A673 (cell line): ENCODE results near the gene TIGAR. TPM values are rescaled to one million over a fixed set of nuclear protein-coding genes. Genes with fewer than 3 reads are reported as not detected.
A peak's percentile ranks its signal among the peaks of the same experiment; 100 is the strongest.

Experiments
- BruUV-seq: library from RNA; stranded (reverse); fragments of 400-500 nt; replicated peaks from 2 replicates; lab custom pipeline; 2021; lab: Mats Ljungman, UMichigan
- CTCF ChIA-PET: fragments of 300-600 bp; sonication (Branson Sonifier 250); formaldehyde crosslinking; loops from one replicate; lab custom pipeline; 2022; ENCODE audit warnings: antibody characterized with exemption; lab: Charles Lee
- POLR2A ChIA-PET: fragments of 300-600 bp; sonication (Branson Sonifier 250); formaldehyde crosslinking; loops from one replicate; lab custom pipeline; 2022; ENCODE audit warnings: antibody characterized with exemption; ENCODE audit not compliant: low non-redundant PET; lab: Charles Lee
- DNase-seq: peaks from one replicate; pipeline ENCODE4 v3.0.0-alpha.2; 2015; ENCODE audit warnings: low spot score
- H3K27ac ChIP-seq: fragments of 200-600 bp; sonication (generic); 2 replicates; pipeline ENCODE4 v1.5.1; 2016; ENCODE audit warnings: mixed run types, low read depth, mild to moderate bottlenecking, mixed read lengths, antibody characterized with exemption, low read length; ENCODE audit not compliant: poor library complexity, severe bottlenecking
- H3K27me3 ChIP-seq: fragments of 200-600 bp; sonication (generic); replicated peaks from 2 replicates; pipeline ENCODE4 v1.6.1; 2017; ENCODE audit warnings: mixed run types, low read depth, mild to moderate bottlenecking, mixed read lengths, antibody characterized with exemption, low read length; ENCODE audit not compliant: insufficient read depth, poor library complexity
- H3K36me3 ChIP-seq: fragments of 200-600 bp; sonication (generic); 2 replicates; pipeline ENCODE4 v1.6.1; 2016; ENCODE audit warnings: mixed run types, mild to moderate bottlenecking, mixed read lengths, antibody characterized with exemption, low read length; ENCODE audit not compliant: insufficient read depth, poor library complexity, severe bottlenecking
- H3K4me1 ChIP-seq: fragments of 200-600 bp; sonication (generic); 2 replicates; pipeline ENCODE4 v1.6.1; 2017; ENCODE audit warnings: mixed run types, mild to moderate bottlenecking, mixed read lengths, antibody characterized with exemption, low read length; ENCODE audit not compliant: insufficient read depth, poor library complexity, severe bottlenecking
- H3K4me3 ChIP-seq: fragments of 200-600 bp; sonication (generic); 2 replicates; pipeline ENCODE4 v1.5.1; 2016; ENCODE audit warnings: low read depth, mixed run types, mild to moderate bottlenecking, mixed read lengths, low read length; ENCODE audit not compliant: poor library complexity, severe bottlenecking
- H3K9me3 ChIP-seq: fragments of 200-600 bp; sonication (generic); 2 replicates; pipeline ENCODE4 v1.6.1; 2016; ENCODE audit warnings: mixed run types, low read depth, mild to moderate bottlenecking, mixed read lengths, antibody characterized with exemption, low read length; ENCODE audit not compliant: poor library complexity, severe bottlenecking
- CTCF ChIP-seq: fragments of 300-800, 200-600 bp; sonication (generic); conservative IDR thresholded peaks from 2 replicates; pipeline ENCODE4 v1.5.1; 2017; ENCODE audit warnings: low read depth, mild to moderate bottlenecking, antibody characterized with exemption, low read length, moderate library complexity, mixed read lengths
- EZH2 ChIP-seq: fragments of 200-600 bp; sonication (generic); IDR thresholded peaks from 2 replicates; pipeline ENCODE4 v1.6.1; 2017; ENCODE audit warnings: borderline replicate concordance, low read depth, mild to moderate bottlenecking, mixed read lengths, antibody characterized with exemption, low read length; ENCODE audit not compliant: poor library complexity, severe bottlenecking
- intact Hi-C: fragments of 100-400 bp; cut with micrococcal nuclease; formaldehyde crosslinking; loops from one replicate; pipeline ENCODE4 v1.10.0; 2022; ENCODE audit not compliant: unreplicated experiment
- total RNA-seq: library from RNA; stranded (reverse); gene quantifications from 2 replicates; pipeline ENCODE4 v1.2.3, GENCODE V29; 2021

Gene TIGAR
- total RNA-seq, 1 experiment from 2014 or later = 15.5 TPM

DNA sequence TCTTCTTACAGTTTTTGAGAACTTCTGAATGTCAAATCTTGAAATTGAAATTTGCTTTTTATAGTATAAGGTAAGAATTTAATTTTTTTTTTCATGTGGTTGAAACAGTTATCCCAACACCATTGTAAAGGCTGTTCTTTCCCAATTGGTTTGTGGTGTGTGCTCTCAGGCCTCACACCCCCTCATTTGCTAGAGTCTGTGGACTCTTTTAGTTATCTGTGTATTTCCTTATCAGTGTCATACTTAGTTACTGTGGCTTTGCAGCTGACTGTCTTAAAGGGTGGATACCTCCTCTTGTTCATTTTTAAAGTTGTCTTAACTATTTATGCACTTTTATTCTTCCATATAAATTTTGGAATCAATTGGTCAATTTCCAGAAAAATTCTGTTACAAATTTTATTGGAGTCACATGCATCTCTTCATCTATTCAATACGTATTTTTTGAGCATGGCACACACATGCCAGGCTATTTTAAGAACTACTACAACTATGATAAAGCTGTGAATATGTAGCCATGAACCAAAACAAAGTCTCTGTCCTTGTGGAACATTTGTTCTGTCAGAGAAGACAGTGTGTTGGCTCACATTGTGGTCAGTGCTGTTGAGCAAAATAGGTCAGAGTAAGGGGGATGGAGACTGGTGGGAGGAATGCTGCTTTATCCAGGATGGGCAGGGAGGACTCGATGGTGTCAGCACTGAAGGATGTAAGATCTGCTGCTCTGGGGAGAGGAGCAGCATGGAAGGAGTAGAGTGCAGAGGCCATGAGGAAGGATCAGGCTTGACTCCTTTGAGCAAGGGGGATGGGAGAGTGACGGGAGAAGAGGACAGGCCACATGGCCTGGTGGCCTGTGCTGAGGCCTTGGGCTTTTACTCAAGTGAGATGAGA lies 34.4 kb downstream of the TIGAR start:
- intact Hi-C loops = no loop called here
- TF ChIP-seq EZH2 (no peak), CTCF (no peak)
- Histone ChIP-seq H3K27ac (no peak overlapping the region), H3K27me3 (peaks cover 3% of the 10 kb centered on the region), H3K4me1 (no peaks in the 10 kb centered on the region), H3K4me3 (no peak overlapping the region), H3K9me3 (no peaks in the 10 kb centered on the region), H3K36me3 (no peaks in the 10 kb centered on the region)
- no peak for DNase-seq
- ChIA-PET CTCF (no interaction called here), POLR2A (no interaction called here)
- BruUV-seq = no TSS peak

GRCh38 chr12:4356041-4356327 lies 35.0 kb downstream of the TIGAR start:
- peak; percentile 62 for DNase-seq
- no peaks in the 10 kb centered on the region for H3K36me3 ChIP-seq
- ChIA-PET POLR2A (no interaction called here), CTCF (no interaction called here)
- H3K27ac ChIP-seq = no peak overlapping the region
- no peak for TF ChIP-seq EZH2
- peak; percentile 74 for TF ChIP-seq CTCF
- intact Hi-C loops = no loop called here
- no TSS peak for BruUV-seq
- H3K27me3 ChIP-seq = peaks cover 6% of the 10 kb centered on the region
- H3K9me3 ChIP-seq = no peaks in the 10 kb centered on the region
- no peak overlapping the region for H3K4me3 ChIP-seq
- no peaks in the 10 kb centered on the region for H3K4me1 ChIP-seq

- ChIA-PET CTCF (no interaction called here), POLR2A (no interaction called here)
- intact Hi-C loops = no loop called here
- Histone ChIP-seq H3K36me3 (no peaks in the 10 kb centered on the region), H3K27ac (no peak overlapping the region), H3K9me3 (no peaks in the 10 kb centered on the region), H3K27me3 (peaks cover 51% of the 10 kb centered on the region), H3K4me1 (no peaks in the 10 kb centered on the region), H3K4me3 (no peak overlapping the region)
- TF ChIP-seq CTCF (no peak), EZH2 (no peak)
- BruUV-seq = no TSS peak
- DNase-seq = no peak
Observed at GRCh38 chr12:4366090-4366489, 45.1 kb downstream of the TIGAR start.
